GM12891 (cell line): ENCODE data around the gene SAMD9.
"Not testable (repeated sequence)": the region's sequence is repeated elsewhere in the genome, so short reads cannot be mapped to it uniquely, and the experiment has no call there.

Experiments
- DNase-seq: peaks from one replicate; pipeline ENCODE4 v3.0.0; 2011; ENCODE audit warnings: low spot score; ENCODE audit not compliant: insufficient read length
- FAIRE-seq: peaks from 2 replicates; lab custom pipeline; 2011; peaks lifted over from hg19 to GRCh38; lab: Jason Lieb, UNC
- PAX5 ChIP-seq: IDR thresholded peaks from 2 replicates; pipeline ENCODE4 v1.6.1; 2011; ENCODE audit warnings: low read length, moderate library complexity, mild to moderate bottlenecking; ENCODE audit not compliant: insufficient read depth, severe bottlenecking
- POLR2A ChIP-seq: IDR thresholded peaks from 2 replicates; pipeline ENCODE4 v1.6.1; 2011; ENCODE audit warnings: low read depth, low read length, control low read depth
- POLR2AphosphoS5 ChIP-seq: IDR thresholded peaks from 2 replicates; pipeline ENCODE4 v1.6.1; 2011; ENCODE audit warnings: low read depth, low read length, control low read depth
- POU2F2 ChIP-seq: IDR thresholded peaks from 2 replicates; pipeline ENCODE4 v1.6.1; 2011; ENCODE audit warnings: low read depth, mild to moderate bottlenecking, control low read depth, low read length, moderate library complexity
- SPI1 ChIP-seq: IDR thresholded peaks from 2 replicates; pipeline ENCODE4 v1.6.1; 2011; ENCODE audit warnings: low read depth, low read length, control low read depth
- TAF1 ChIP-seq: IDR thresholded peaks from 2 replicates; pipeline ENCODE4 v1.6.1; 2011; ENCODE audit warnings: low read depth, low read length, control low read depth

SAMD9 gene

DNA sequence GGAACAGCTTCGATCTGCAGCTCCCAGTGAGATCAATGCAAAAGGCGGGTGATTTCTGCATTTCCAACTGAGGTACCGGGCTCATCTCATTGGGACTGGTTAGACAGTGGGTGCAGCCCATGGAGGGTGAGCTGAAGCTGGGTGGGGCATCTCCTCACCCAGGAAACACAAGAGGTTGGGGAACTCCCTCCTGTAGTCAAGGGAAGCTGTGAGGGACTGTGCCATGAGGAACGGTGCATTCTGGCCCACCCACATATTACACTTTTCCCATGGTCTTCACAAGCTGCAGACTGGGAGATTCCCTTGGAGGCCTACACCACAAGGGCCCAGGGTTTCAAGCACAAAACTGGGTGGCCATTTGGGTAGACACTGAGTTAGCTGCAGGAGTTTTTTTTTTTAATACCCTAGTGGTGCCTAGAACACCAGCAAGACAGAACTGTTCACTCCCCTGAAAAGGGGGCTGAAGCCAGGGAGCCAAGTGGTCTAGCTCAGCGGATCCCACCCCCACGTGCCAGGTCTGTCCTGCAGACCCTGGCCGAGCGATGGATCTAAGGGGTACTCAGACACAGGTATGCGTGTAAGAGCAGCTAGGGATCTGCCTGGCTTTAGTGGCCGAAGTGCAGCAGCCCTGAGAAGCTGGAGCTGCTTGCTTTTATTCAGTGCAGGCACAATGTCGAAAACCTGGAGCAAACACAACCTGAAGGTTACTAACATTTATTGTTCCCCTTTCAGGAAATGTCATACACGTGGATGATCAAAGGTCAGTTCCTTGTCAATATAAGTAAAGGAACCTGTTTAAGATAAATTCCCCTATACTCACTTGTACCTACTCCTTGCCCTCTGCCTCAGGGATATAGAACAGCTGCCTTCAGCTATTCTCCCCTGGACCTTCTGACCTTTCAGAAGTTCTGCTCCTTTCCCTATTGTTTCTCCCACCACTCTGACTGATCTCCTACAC lies 3.1 kb upstream of the SAMD9 start:
- FAIRE-seq (no peak), DNase-seq (no peak)
- TF ChIP-seq SPI1 (no peak), PAX5 (no peak), POU2F2 (no peak), POLR2AphosphoS5 (no peak), TAF1 (no peak)

DNA sequence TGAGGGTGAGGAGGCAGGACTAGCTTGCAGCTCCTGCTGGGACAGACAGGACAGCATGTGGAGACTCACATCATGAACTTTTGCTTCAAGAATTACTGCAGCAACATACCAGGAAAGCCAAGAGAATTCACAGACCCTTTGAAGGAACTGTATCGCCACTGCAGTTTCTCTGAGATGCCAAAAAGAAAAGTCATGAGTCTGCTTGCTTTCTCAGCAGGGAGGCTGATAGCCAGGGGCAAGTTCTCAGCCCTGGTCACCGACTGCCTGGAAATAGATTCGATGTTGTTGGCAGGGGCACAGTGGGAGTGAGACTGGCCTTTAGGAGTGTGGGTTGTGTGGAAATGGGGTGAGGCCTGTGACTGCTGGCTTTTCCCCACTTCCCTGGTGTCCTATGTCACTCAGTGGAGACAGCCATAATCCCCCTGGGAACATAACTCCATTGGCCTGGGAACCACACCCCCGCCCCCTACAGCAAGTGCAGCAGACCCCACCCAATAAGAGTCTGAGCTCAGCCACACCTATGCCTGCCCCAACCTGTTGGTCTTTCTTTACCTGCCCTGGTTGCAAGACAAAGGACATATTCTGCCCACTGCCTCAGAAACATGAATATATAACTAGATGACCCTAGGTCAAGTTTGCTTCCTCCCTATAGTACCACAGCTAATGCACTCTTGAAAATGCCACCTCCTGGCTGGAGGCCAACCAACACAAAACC lies 1.6 kb upstream of the SAMD9 start:
- TF ChIP-seq SPI1 (no peak), POLR2AphosphoS5 (no peak), POLR2A (no peak), PAX5 (no peak), TAF1 (no peak), POU2F2 (no peak)
- DNase-seq (no peak), FAIRE-seq (no peak)

- no peak for TF ChIP-seq POLR2A
- TF ChIP-seq POU2F2, result no peak
- no peak for TF ChIP-seq POLR2AphosphoS5
- TF ChIP-seq PAX5, result no peak
- TF ChIP-seq TAF1, result no peak
- TF ChIP-seq SPI1, result no peak
- no peak for DNase-seq
- FAIRE-seq, result no peak
Measured at GRCh38 chr7:93117327-93117726, 452 bp downstream of the SAMD9 start.

DNA sequence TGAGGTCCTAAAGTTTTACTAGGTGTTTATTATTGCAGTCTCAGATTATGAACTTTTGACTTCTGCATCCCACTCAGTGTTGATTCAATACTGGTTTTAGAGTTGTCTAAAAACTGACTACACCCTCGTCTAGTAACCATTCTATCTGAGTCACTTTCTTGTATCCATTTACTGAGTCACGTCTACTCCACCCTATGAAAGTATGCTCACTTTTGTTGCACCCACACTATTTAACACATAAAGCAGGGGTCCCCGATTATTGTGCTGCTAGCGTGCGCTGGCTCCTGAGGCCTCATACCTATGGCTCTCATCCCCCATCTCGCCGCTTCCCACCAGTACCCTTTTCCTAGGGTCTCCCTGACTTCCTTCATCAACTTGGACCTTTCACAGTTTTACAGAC lies 2.0 kb downstream of the SAMD9 start:
- FAIRE-seq (no peak), DNase-seq (no peak)
- no peak for TF ChIP-seq TAF1
- TF ChIP-seq POLR2AphosphoS5, result no peak
- no peak for TF ChIP-seq POLR2A
- no peak for TF ChIP-seq PAX5
- no peak for TF ChIP-seq POU2F2
- no peak for TF ChIP-seq SPI1

DNA sequence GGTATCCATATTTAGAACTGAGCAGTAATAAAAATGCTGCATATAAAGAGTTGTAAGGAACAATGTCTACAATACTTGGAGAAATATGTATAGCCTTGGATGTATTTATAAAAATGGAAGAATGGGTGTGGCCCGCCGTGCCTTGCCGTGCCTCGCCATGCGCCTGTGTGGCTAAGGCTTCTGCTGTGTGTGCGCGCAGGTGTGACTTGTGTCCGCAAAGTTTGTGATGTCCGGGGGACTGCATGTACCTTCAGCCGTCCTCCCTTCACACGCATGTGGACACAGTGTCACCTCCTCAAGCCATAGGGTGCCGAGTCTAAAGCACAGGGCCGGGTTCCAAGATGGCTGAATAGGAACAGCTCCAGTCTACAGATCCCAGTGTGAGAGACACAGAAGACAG lies 9.8 kb downstream of the SAMD9 start:
- FAIRE-seq, result no peak
- no peak for TF ChIP-seq POLR2A
- no peak for TF ChIP-seq POLR2AphosphoS5
- TF ChIP-seq PAX5, result no peak
- TF ChIP-seq POU2F2, result no peak
- no peak for TF ChIP-seq TAF1
- no peak for TF ChIP-seq SPI1
- DNase-seq, result no peak

DNA sequence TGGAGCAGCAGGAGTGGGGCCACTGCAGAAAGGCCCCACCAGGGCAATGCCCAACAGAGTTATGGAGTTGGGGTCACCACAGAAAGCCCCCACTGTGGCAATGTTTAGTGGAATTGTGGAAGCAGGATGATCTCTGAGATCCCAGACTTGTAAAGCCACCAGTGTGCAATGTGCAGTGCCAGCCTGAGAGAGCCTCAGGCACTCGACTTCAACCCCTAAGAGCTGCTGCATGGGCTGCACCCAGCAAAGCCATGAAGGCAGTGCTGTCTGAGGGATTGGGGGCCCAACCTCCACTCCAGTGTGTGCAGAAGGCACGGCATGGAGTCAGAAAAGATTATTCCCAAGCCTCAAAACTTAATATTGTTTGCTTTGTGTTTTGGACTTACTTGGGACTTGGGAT lies 20.4 kb downstream of the SAMD9 start:
- no peak for TF ChIP-seq SPI1
- TF ChIP-seq POLR2A, result no peak
- TF ChIP-seq PAX5, result no peak
- no peak for TF ChIP-seq POU2F2
- TF ChIP-seq POLR2AphosphoS5, result no peak
- TF ChIP-seq TAF1, result no peak
- DNase-seq (no peak), FAIRE-seq (no peak)

DNA sequence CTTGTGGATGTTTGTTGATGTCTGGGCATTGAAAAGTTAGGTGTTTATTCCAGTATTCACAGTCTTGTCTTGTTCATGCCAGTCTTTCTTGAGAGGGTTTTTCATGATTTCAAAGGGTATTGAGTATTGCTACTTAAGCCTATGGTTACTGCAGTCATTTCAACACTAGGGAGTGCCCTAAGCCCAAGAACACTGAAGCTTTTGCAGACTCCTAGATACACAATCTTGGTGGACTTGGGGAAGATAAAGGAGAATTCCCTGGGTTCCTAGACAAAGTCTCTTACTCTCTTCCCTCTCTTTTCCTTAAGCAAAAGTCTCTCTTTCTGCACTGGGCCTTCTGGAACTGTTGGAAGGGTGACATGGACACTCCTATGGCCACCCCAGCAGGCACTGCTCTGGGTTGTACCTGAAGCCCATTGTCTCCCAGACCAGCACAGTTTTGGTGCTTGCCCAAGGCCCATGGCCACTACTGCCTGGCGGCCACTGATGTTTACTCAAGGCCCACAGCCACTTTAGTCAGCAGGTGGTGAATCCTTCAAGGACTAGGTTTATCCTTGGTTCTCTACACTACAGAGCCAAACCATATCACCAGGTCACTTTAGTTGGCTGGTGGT lies 24.9 kb downstream of the SAMD9 start:
- DNase-seq, result no peak
- peak; percentile 51 for FAIRE-seq
- TF ChIP-seq TAF1 (no peak), SPI1 (no peak), POU2F2 (no peak), PAX5 (no peak), POLR2A (no peak), POLR2AphosphoS5 (no peak)

GRCh38 chr7:93073357-93073756 lies 44.4 kb downstream of the SAMD9 start:
- not testable (repeated sequence) for FAIRE-seq, DNase-seq

DNA sequence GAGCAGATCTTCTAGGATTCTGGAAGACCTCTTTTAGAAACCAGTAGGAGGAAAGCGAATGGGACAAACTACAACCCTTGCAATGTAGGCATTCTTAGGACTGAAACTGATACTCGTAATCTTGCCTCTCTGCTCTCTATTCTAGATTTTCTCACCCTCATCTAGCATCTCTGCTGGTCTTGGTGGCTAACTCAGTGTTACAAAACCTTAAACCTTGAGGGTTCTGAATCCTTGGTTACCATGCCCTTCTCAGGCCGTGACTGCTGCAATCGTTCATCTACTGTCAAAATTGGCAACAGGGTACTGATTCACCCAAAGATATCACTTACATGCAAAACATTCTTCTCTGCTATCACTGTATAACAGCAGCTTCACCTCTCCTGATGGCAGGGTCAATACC lies 55.2 kb downstream of the SAMD9 start:
- DNase-seq, result no peak
- TF ChIP-seq POU2F2 (no peak), SPI1 (no peak), TAF1 (no peak), PAX5 (no peak)
- FAIRE-seq, result peak; percentile 31

DNA sequence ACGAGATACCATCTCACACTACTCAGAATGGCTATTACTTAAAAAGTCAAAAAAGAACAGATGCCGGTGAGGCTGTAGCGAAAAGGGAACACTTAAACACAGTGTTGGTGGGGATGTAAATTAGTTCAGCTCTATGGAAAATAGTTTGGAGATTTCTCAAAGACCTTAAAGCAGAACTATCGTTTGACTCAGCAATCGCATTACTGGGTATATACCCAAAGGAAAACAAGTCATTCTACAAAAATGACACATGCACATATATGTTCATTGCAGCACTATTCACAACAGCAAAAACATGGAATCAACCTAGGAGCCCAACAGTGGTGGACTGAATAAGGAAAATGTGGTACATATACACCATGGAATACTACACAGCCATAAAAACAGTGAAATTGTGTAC lies 56.9 kb downstream of the SAMD9 start:
- DNase-seq (no peak), FAIRE-seq (no peak)
- TF ChIP-seq POU2F2 (no peak), POLR2A (no peak), TAF1 (no peak), PAX5 (no peak), POLR2AphosphoS5 (no peak), SPI1 (no peak)
